Esophagus (tissue), 2 donors: ENCODE data around the gene TMEM100. TPM values are rescaled to one million over a fixed set of nuclear protein-coding genes. Genes with fewer than 3 reads are reported as not detected.

Source experiments
- H3K27ac ChIP-seq, 2 donors: one replicate each; pipeline ENCODE4 v1.5.1; 2013; ENCODE audit warnings: low read depth in 2 of 2, mild to moderate bottlenecking in 2 of 2, inconsistent platforms in 1 of 2, low read length in 1 of 2, moderate library complexity in 1 of 2
- H3K27me3 ChIP-seq, 2 donors: one replicate each; pipeline ENCODE4 v1.6.1; 2013; ENCODE audit warnings: low read length in 2 of 2, control low read depth in 1 of 2, mild to moderate bottlenecking in 1 of 2; ENCODE audit not compliant: insufficient read depth in 2 of 2, control insufficient read depth in 1 of 2
- H3K36me3 ChIP-seq, 2 donors: one replicate each; pipeline ENCODE4 v1.6.1; 2013; ENCODE audit warnings: low read length in 1 of 2; ENCODE audit not compliant: control insufficient read depth in 2 of 2, insufficient read depth in 2 of 2
- H3K4me1 ChIP-seq, 2 donors: one replicate each; pipeline ENCODE4 v1.6.1; 2013; ENCODE audit warnings: low read length in 1 of 2; ENCODE audit not compliant: control insufficient read depth in 2 of 2, insufficient read depth in 2 of 2
- H3K4me3 ChIP-seq, 2 donors: one replicate each; pipeline ENCODE4 v1.5.1; 2013; ENCODE audit warnings: low read length in 2 of 2, mild to moderate bottlenecking in 2 of 2, low read depth in 1 of 2, moderate library complexity in 1 of 2
- H3K9me3 ChIP-seq, 2 donors: one replicate each; pipeline ENCODE4 v1.6.1; 2013; ENCODE audit warnings: mild to moderate bottlenecking in 2 of 2, low read depth in 1 of 2, low read length in 1 of 2, moderate library complexity in 1 of 2; ENCODE audit not compliant: control insufficient read depth in 2 of 2, insufficient read depth in 1 of 2
- WGBS, 2 donors: extraction: QIAGEN DNeasy Blood & Tissue Kit; methylation state at CpG; one replicate each; pipeline ENCODE4 v1.1.7; 2013; 5-methylcytosine and 5-hydroxymethylcytosine counted together
- polyA plus RNA-seq, 2 donors: library from polyadenylated mRNA; stranded (reverse); fragments of 200-250 nt; gene quantifications; one replicate each; pipeline ENCODE4 v1.2.3, GENCODE V29; 2013
- donor health status: healthy with polysubstance abuse.
- donor health status: Bipolar disorder and iron deficiency.

The TMEM100 gene
- polyA plus RNA-seq, 2 donors = 1.6 to 4.8 TPM

DNA sequence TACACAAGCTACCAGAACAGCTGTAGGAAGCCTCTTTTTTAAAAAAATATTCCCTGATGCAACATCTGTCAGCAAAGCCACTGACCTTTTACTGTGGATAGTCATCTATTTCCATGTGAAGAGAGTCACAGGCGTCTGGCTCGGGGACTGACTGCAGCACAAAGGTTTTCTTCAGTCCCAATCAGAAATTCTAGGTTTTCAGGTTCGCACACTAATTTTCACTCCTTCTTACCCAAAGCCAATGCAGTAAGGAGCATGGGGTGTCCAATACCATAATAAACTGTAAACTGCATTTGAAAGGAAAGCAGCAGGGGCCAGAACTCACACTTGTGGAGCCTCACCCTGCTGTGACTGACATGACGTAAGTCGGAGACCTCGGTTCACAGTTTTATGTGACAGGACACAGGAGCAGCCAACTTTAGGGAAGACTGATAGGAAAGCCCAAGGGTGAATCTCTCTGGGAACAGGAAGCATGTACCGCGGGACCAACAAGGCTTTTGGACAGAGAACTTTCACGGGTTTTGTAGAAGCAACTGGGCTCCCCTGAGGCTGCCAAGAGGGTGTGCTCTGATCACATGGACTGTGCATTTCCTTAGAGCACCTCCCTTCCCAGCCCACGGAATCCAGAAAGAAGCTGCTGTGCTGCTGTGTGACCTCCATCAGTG, 9.1 kb upstream of the TMEM100 start:
- H3K36me3 ChIP-seq = no peaks in the 10 kb centered on the region
- H3K4me1 ChIP-seq = no peaks in the 10 kb centered on the region
- H3K9me3 ChIP-seq = no peaks in the 10 kb centered on the region
- H3K27me3 ChIP-seq = no peaks in the 10 kb centered on the region
- WGBS, 2 donors = 41 to 42% methylated on average over 10 of the region's 10 CpGs
- H3K4me3 ChIP-seq = no peak overlapping the region
- H3K27ac ChIP-seq = peak overlapping the region; percentile 68 to 69

GRCh38 chr17:55730808-55731207, 8.1 kb upstream of the TMEM100 start:
- no peaks in the 10 kb centered on the region for H3K27me3 ChIP-seq
- no peak overlapping the region for H3K27ac ChIP-seq
- no peak overlapping the region for H3K4me3 ChIP-seq
- no peaks in the 10 kb centered on the region for H3K4me1 ChIP-seq
- no peaks in the 10 kb centered on the region for H3K36me3 ChIP-seq
- H3K9me3 ChIP-seq = no peaks in the 10 kb centered on the region
- WGBS, 2 donors = 37 to 41% methylated on average over 3 of the region's 3 CpGs

GRCh38 chr17:55730380-55730779, 7.7 kb upstream of the TMEM100 start:
- Histone ChIP-seq H3K36me3 (no peaks in the 10 kb centered on the region), H3K9me3 (no peaks in the 10 kb centered on the region), H3K4me1 (no peaks in the 10 kb centered on the region), H3K27ac (no peak overlapping the region), H3K4me3 (no peak overlapping the region), H3K27me3 (no peaks in the 10 kb centered on the region)
- 20% methylated on average over 1 of the region's 1 CpG for WGBS, 2 donors

GRCh38 chr17:55729484-55729883, 6.8 kb upstream of the TMEM100 start:
- H3K9me3 ChIP-seq = no peaks in the 10 kb centered on the region
- H3K36me3 ChIP-seq = no peaks in the 10 kb centered on the region
- no peak overlapping the region for H3K27ac ChIP-seq
- 73 to 76% methylated on average over 1 of the region's 1 CpG for WGBS, 2 donors
- no peaks in the 10 kb centered on the region for H3K27me3 ChIP-seq
- H3K4me1 ChIP-seq = no peaks in the 10 kb centered on the region
- no peak overlapping the region for H3K4me3 ChIP-seq

GRCh38 chr17:55728833-55729232, 6.2 kb upstream of the TMEM100 start:
- H3K4me1 ChIP-seq = no peaks in the 10 kb centered on the region
- H3K9me3 ChIP-seq = no peaks in the 10 kb centered on the region
- WGBS, 2 donors = 74 to 77% methylated on average over 5 of the region's 5 CpGs
- H3K27ac ChIP-seq = peak overlapping the region in 1 of 2 donors; percentile 4
- no peak overlapping the region for H3K4me3 ChIP-seq
- H3K27me3 ChIP-seq = no peaks in the 10 kb centered on the region
- H3K36me3 ChIP-seq = no peaks in the 10 kb centered on the region

DNA sequence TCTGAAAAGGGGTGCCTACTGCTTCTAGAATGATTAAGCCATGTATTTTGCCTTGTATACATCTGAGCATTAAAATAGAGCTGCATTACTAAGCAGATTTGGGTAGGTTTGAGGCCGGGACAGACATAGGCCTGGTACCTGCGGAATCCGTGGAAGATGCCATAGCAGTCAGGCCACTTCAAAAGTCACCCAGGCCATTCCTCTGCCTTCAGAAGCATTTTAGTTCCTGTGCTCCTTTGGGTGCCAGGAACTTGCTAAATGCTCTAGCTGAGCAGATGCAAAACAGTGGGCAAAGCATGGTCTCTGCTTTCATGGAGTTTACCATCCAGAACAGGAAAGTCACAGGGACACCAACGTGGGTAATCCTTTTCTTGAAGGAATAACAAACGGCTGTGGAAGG, 5.7 kb upstream of the TMEM100 start:
- Histone ChIP-seq H3K36me3 (no peaks in the 10 kb centered on the region), H3K27ac (peak overlapping the region in 1 of 2 donors; percentile 4), H3K4me3 (no peak overlapping the region), H3K9me3 (no peaks in the 10 kb centered on the region), H3K27me3 (no peaks in the 10 kb centered on the region), H3K4me1 (no peaks in the 10 kb centered on the region)
- 76 to 83% methylated on average over 5 of the region's 5 CpGs for WGBS, 2 donors

DNA sequence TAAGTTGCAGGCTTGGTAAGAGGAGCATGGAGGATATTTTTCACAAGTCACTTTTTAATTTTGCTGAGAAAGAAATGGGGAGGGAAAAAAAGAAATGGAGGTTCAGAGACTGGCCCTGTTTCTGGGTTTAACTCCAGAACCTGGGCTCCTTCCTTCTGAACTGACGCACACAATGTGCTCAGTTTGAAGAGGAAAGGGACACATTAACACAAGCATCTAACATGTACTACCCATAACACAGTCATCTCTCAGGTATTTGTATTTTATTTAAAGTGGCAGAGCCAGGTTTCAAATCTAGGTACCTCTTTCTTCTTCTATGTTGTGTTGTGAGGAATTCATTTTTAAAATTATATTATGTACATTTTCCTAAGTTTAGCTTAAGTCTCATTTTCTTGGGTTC, 5.3 kb upstream of the TMEM100 start:
- Histone ChIP-seq H3K4me3 (no peak overlapping the region), H3K27ac (no peak overlapping the region), H3K27me3 (no peaks in the 10 kb centered on the region), H3K4me1 (no peaks in the 10 kb centered on the region), H3K36me3 (no peaks in the 10 kb centered on the region), H3K9me3 (no peaks in the 10 kb centered on the region)
- 82 to 89% methylated on average over 1 of the region's 1 CpG for WGBS, 2 donors

- H3K4me1 ChIP-seq = no peaks in the 10 kb centered on the region
- no peaks in the 10 kb centered on the region for H3K36me3 ChIP-seq
- WGBS, 2 donors = 85 to 87% methylated on average over 6 of the region's 6 CpGs
- no peak overlapping the region for H3K27ac ChIP-seq
- H3K9me3 ChIP-seq = no peaks in the 10 kb centered on the region
- no peaks in the 10 kb centered on the region for H3K27me3 ChIP-seq
- H3K4me3 ChIP-seq = no peak overlapping the region
Observed at GRCh38 chr17:55727275-55727674, 4.6 kb upstream of the TMEM100 start.

- H3K27me3 ChIP-seq = no peaks in the 10 kb centered on the region
- WGBS, 2 donors = 30 to 41% methylated on average over 2 of the region's 2 CpGs
- H3K4me3 ChIP-seq = no peak overlapping the region
- H3K4me1 ChIP-seq = no peaks in the 10 kb centered on the region
- no peaks in the 10 kb centered on the region for H3K9me3 ChIP-seq
- H3K27ac ChIP-seq = peak overlapping the region in 1 of 2 donors; percentile 2
- H3K36me3 ChIP-seq = no peaks in the 10 kb centered on the region
Observed at GRCh38 chr17:55726440-55726839, 3.8 kb upstream of the TMEM100 start.

DNA sequence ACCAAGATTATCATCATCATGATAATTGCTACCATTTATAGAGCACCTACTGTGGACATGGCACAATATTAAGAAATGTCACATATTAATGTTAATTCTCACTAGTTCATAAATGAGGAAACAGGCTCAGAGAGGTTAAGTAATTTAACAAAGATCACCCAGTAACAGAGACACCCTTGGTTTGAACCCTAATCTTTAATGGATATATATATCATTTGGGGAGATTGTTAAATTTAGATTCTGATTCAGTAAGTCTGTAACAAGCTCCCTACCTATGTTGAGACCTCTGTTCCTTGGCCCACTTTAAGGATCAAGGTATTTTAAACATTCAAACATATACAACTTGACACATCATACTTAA, 804 bp upstream of the TMEM100 start:
- Histone ChIP-seq H3K4me3 (peak overlapping the region in 1 of 2 donors; percentile 33), H3K27ac (no peak overlapping the region), H3K27me3 (no peaks in the 10 kb centered on the region)

More for the DNA sequence above, 804 bp upstream of the TMEM100 start:
- no peaks in the 10 kb centered on the region for H3K4me1 ChIP-seq
- H3K9me3 ChIP-seq = no peaks in the 10 kb centered on the region
- H3K36me3 ChIP-seq = no peaks in the 10 kb centered on the region
